Neural cell (in vitro differentiated cells): ENCODE measurements around the gene CLOCK. TPM values are rescaled to one million over a fixed set of nuclear protein-coding genes. Genes with fewer than 3 reads are reported as not detected.

Experiments used
- H2AFZ ChIP-seq: fragments of 200-600, 300-800 bp; sonication (generic), shearing (Covaris generic); 2 replicates; pipeline ENCODE4 v1.6.0; 2014; ENCODE audit warnings: low read depth, mild to moderate bottlenecking, antibody characterized with exemption, low read length, moderate library complexity
- H3F3A ChIP-seq: fragments of 200-600 bp; shearing (Covaris generic); 2 replicates; pipeline ENCODE4 v1.6.1; 2016; ENCODE audit warnings: mild to moderate bottlenecking, moderate library complexity, mixed read lengths, antibody characterized with exemption, low read length; ENCODE audit not compliant: insufficient read depth, poor library complexity, severe bottlenecking
- H3K27ac ChIP-seq: fragments of 200-600, 300-800 bp; sonication (generic), shearing (Covaris generic); 2 replicates; pipeline ENCODE4 v1.5.1; 2014; ENCODE audit warnings: mild to moderate bottlenecking, low read length, moderate library complexity
- H3K27me3 ChIP-seq: fragments of 300-800, 200-600 bp; sonication (generic), shearing (Covaris generic); 2 replicates; pipeline ENCODE4 v1.6.0; 2014; ENCODE audit warnings: mild to moderate bottlenecking, low read depth, low read length, moderate library complexity; ENCODE audit not compliant: insufficient read depth
- H3K36me3 ChIP-seq: fragments of 300-800, 200-600 bp; sonication (generic), shearing (Covaris generic); 2 replicates; pipeline ENCODE4 v1.5.1; 2014; ENCODE audit warnings: mild to moderate bottlenecking, antibody characterized with exemption, low read length, moderate library complexity; ENCODE audit not compliant: insufficient read depth
- H3K4me2 ChIP-seq: fragments of 300-800, 200-600 bp; sonication (generic), shearing (Covaris generic); 2 replicates; pipeline ENCODE4 v1.6.0; 2014; ENCODE audit warnings: mild to moderate bottlenecking, low read length
- H3K4me3 ChIP-seq: fragments of 300-800, 200-600 bp; sonication (generic), shearing (Covaris generic); 2 replicates; pipeline ENCODE4 v1.5.1; 2014; ENCODE audit warnings: mild to moderate bottlenecking, low read length, moderate library complexity
- H3K79me2 ChIP-seq: fragments of 200-600 bp; shearing (Covaris generic); replicated peaks from 2 replicates; pipeline ENCODE4 v1.6.0; 2014; ENCODE audit warnings: mild to moderate bottlenecking, low read length, moderate library complexity; ENCODE audit not compliant: insufficient read depth
- H3K9ac ChIP-seq: fragments of 300-800, 200-600 bp; sonication (generic), shearing (Covaris generic); 2 replicates; pipeline ENCODE4 v1.6.1; 2016; ENCODE audit warnings: mild to moderate bottlenecking, low read length, mixed read lengths
- H3K9me2 ChIP-seq: fragments of 200-600 bp; shearing (Covaris generic); 2 replicates; pipeline ENCODE4 v1.6.1; 2016; ENCODE audit warnings: mild to moderate bottlenecking, low read length, mixed read lengths; ENCODE audit not compliant: insufficient read depth
- H3K9me3 ChIP-seq: fragments of 200-600, 300-800 bp; sonication (generic), shearing (Covaris generic); 2 replicates; pipeline ENCODE4 v1.6.1; 2016; ENCODE audit warnings: mild to moderate bottlenecking, mixed run types, low read length, moderate library complexity, mixed read lengths
- H4K20me1 ChIP-seq: fragments of 200-600 bp; shearing (Covaris generic); 2 replicates; pipeline ENCODE4 v1.6.1; 2016; ENCODE audit warnings: mild to moderate bottlenecking, mixed run types; ENCODE audit not compliant: insufficient read depth
- EP300 ChIP-seq: fragments of 450-650 bp; conservative IDR thresholded peaks from 2 replicates; pipeline ENCODE4 v1.6.1; 2014; ENCODE audit warnings: antibody characterized with exemption, mild to moderate bottlenecking, moderate library complexity; ENCODE audit not compliant: poor library complexity, severe bottlenecking
- EZH2 ChIP-seq: fragments of 200-600, 300-800 bp; shearing (Covaris generic), sonication (generic); IDR thresholded peaks from 2 replicates; pipeline ENCODE4 v1.6.1; 2014; ENCODE audit warnings: antibody characterized with exemption, low read length, borderline replicate concordance, mild to moderate bottlenecking; ENCODE audit not compliant: insufficient read depth, poor library complexity, severe bottlenecking
- MXI1 ChIP-seq: fragments of 450-650 bp; conservative IDR thresholded peaks from 2 replicates; pipeline ENCODE4 v1.6.1; 2014; ENCODE audit warnings: antibody characterized with exemption, mild to moderate bottlenecking; ENCODE audit not compliant: poor library complexity, severe bottlenecking
- POLR2AphosphoS5 ChIP-seq: IDR thresholded peaks from 2 replicates; pipeline ENCODE4 v1.6.1; 2012
- RAD21 ChIP-seq: fragments of 450-650 bp; conservative IDR thresholded peaks from 2 replicates; pipeline ENCODE4 v1.6.1; 2014; ENCODE audit warnings: antibody characterized with exemption, mild to moderate bottlenecking, moderate library complexity
- REST ChIP-seq: IDR thresholded peaks from 2 replicates; pipeline ENCODE4 v1.6.1; 2012; ENCODE audit warnings: borderline replicate concordance
- SMC3 ChIP-seq: fragments of 450-650 bp; conservative IDR thresholded peaks from 2 replicates; pipeline ENCODE4 v1.6.1; 2014; ENCODE audit warnings: antibody characterized with exemption, mild to moderate bottlenecking, moderate library complexity; ENCODE audit not compliant: poor library complexity
- TAF1 ChIP-seq: IDR thresholded peaks from 2 replicates; pipeline ENCODE4 v1.6.1; 2012; ENCODE audit warnings: low read depth
- polyA plus RNA-seq: library from polyadenylated mRNA; depleted of rRNA; stranded (reverse); fragments of >200 nt; gene quantifications from 2 replicates; pipeline ENCODE4 v1.2.3, GENCODE V29; 2014
- TF ChIP-seq, protein P1 (sequence below): fragments of 450-650 bp; IDR thresholded peaks from 2 replicates; pipeline ENCODE4 v1.5.1; 2014; ENCODE audit warnings: antibody characterized with exemption, mild to moderate bottlenecking, moderate library complexity; ENCODE audit not compliant: poor library complexity, severe bottlenecking

Gene CLOCK
- polyA plus RNA-seq, 1 donor from 2014 or later, result 8.7 TPM

DNA sequence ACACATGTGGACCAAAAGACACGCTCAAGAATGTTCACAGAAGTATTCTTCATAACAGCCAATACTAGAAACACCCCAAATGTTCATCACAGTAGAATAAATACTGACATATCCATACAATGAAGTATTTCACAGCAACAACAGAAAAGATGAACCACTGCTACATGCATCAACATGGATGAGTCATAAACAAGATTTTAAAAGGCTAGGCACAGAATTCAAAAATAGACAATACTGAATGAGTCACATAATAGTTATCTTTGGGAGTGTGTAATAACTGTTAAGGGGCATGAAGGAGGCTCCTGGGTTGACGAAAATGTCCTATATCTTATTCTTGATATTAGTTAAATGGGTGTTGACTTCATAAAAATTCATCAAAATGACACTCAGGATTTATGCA, 43.5 kb downstream of the CLOCK start:
- Histone ChIP-seq H3K9me3 (no peaks in the 10 kb centered on the region), H3K9me2 (no peaks in the 10 kb centered on the region), H4K20me1 (no peaks in the 10 kb centered on the region), H3K4me3 (no peak overlapping the region), H3F3A (no peaks in the 10 kb centered on the region), H3K27ac (no peak overlapping the region), H2AFZ (no peak overlapping the region), H3K36me3 (no peaks in the 10 kb centered on the region), H3K4me2 (no peak overlapping the region), H3K27me3 (no peaks in the 10 kb centered on the region), H3K9ac (no peak overlapping the region), H3K79me2 (peaks cover under 1% of the 10 kb centered on the region)
- TF ChIP-seq, protein P1, sequence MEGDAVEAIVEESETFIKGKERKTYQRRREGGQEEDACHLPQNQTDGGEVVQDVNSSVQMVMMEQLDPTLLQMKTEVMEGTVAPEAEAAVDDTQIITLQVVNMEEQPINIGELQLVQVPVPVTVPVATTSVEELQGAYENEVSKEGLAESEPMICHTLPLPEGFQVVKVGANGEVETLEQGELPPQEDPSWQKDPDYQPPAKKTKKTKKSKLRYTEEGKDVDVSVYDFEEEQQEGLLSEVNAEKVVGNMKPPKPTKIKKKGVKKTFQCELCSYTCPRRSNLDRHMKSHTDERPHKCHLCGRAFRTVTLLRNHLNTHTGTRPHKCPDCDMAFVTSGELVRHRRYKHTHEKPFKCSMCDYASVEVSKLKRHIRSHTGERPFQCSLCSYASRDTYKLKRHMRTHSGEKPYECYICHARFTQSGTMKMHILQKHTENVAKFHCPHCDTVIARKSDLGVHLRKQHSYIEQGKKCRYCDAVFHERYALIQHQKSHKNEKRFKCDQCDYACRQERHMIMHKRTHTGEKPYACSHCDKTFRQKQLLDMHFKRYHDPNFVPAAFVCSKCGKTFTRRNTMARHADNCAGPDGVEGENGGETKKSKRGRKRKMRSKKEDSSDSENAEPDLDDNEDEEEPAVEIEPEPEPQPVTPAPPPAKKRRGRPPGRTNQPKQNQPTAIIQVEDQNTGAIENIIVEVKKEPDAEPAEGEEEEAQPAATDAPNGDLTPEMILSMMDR, result no peak
- no peak for TF ChIP-seq REST

DNA sequence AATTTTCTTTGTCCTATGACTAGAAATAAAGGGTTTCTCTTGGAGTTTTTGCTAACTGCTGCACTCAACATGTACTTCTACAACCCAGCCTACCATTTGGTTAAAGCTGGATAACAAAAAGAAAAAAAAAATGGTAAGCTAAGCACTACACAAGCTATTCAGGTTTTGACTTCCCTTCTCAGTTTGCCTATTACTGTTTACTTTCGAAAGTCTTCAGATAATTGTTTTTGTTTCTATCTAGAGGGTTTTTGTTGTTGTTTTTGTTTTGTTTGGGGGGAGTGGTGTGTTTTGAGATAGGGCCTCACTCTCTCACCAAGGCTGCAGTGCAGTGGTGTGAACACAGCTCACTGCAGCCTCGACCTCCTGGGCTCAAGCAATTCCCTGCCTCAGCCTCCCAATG, 46.6 kb downstream of the CLOCK start:
- Histone ChIP-seq H3K9ac (no peak overlapping the region), H4K20me1 (no peaks in the 10 kb centered on the region), H3F3A (no peaks in the 10 kb centered on the region), H2AFZ (no peak overlapping the region), H3K36me3 (no peaks in the 10 kb centered on the region), H3K9me2 (no peaks in the 10 kb centered on the region), H3K27ac (no peak overlapping the region), H3K4me2 (no peak overlapping the region), H3K9me3 (no peaks in the 10 kb centered on the region), H3K4me3 (no peak overlapping the region), H3K79me2 (peaks cover 3% of the 10 kb centered on the region), H3K27me3 (no peaks in the 10 kb centered on the region)
- TF ChIP-seq, protein P1, result no peak
- TF ChIP-seq MXI1 (no peak), EZH2 (no peak), REST (no peak), RAD21 (no peak), SMC3 (no peak), EP300 (no peak), POLR2AphosphoS5 (no peak), TAF1 (no peak)
